H9 (cell line): Measurements from ENCODE around the gene PIK3C3. TPM values are rescaled to one million over a fixed set of nuclear protein-coding genes. Genes with fewer than 3 reads are reported as not detected.

Experiments used
- DNase-seq: peaks from one replicate; pipeline ENCODE4 v3.0.0-alpha.2; 2017
- H2AFZ ChIP-seq: one replicate; pipeline ENCODE4 v1.6.1; 2013; ENCODE audit warnings: mild to moderate bottlenecking, low read length, control low read depth, moderate library complexity
- H2AK5ac ChIP-seq: 2 replicates; pipeline ENCODE4 v1.6.1; 2013; ENCODE audit warnings: low read length, control low read depth, mixed read lengths; ENCODE audit not compliant: insufficient read length
- H2BK120ac ChIP-seq: one replicate; pipeline ENCODE4 v1.6.1; 2013; ENCODE audit warnings: low read depth, mild to moderate bottlenecking, low read length, control low read depth, inconsistent platforms; ENCODE audit not compliant: poor library complexity, severe bottlenecking
- H2BK12ac ChIP-seq: 2 replicates; pipeline ENCODE4 v1.6.1; 2013; ENCODE audit warnings: low read length, control low read depth, mixed read lengths, low read depth; ENCODE audit not compliant: insufficient read length
- H2BK15ac ChIP-seq: 2 replicates; pipeline ENCODE4 v1.6.1; 2013; ENCODE audit warnings: low read depth, low read length, control low read depth
- H2BK20ac ChIP-seq: one replicate; pipeline ENCODE4 v1.6.1; 2013; ENCODE audit warnings: low read depth, mild to moderate bottlenecking, low read length, control low read depth, inconsistent platforms; ENCODE audit not compliant: poor library complexity, severe bottlenecking
- H2BK5ac ChIP-seq: 2 replicates; pipeline ENCODE4 v1.6.1; 2013; ENCODE audit warnings: low read length, control low read depth, mixed read lengths; ENCODE audit not compliant: insufficient read length
- H3K14ac ChIP-seq: 2 replicates; pipeline ENCODE4 v1.6.1; 2013; ENCODE audit warnings: low read length, control low read depth; ENCODE audit not compliant: insufficient read depth
- H3K18ac ChIP-seq: 2 replicates; pipeline ENCODE4 v1.6.1; 2013; ENCODE audit warnings: low read depth, mild to moderate bottlenecking, mixed read lengths, low read length, control low read depth; ENCODE audit not compliant: insufficient read length
- H3K23ac ChIP-seq: 2 replicates; pipeline ENCODE4 v1.6.1; 2013; ENCODE audit warnings: low read length, control low read depth, mixed read lengths, low read depth; ENCODE audit not compliant: insufficient read length
- H3K23me2 ChIP-seq: 2 replicates; pipeline ENCODE4 v1.6.1; 2013; ENCODE audit warnings: low read depth, mild to moderate bottlenecking, mixed read lengths, low read length, control low read depth; ENCODE audit not compliant: insufficient read length, poor library complexity, severe bottlenecking
- H3K27ac ChIP-seq: 2 replicates; pipeline ENCODE4 v1.5.1; 2013; ENCODE audit warnings: low read length, control low read depth, mixed read lengths, low read depth; ENCODE audit not compliant: insufficient read length
- H3K27me3 ChIP-seq: 2 replicates; pipeline ENCODE4 v1.6.1; 2013; ENCODE audit warnings: low read length, control low read depth, inconsistent platforms; ENCODE audit not compliant: insufficient read depth
- H3K4ac ChIP-seq: 2 replicates; pipeline ENCODE4 v1.6.1; 2013; ENCODE audit warnings: low read depth, mild to moderate bottlenecking, control low read depth, inconsistent platforms, low read length, moderate library complexity
- H3K4me1 ChIP-seq: 2 replicates; pipeline ENCODE4 v1.6.1; 2013; ENCODE audit warnings: low read length, control low read depth, inconsistent platforms; ENCODE audit not compliant: insufficient read depth
- H3K4me2 ChIP-seq: 2 replicates; pipeline ENCODE4 v1.6.1; 2013; ENCODE audit warnings: low read length, control low read depth, mixed read lengths; ENCODE audit not compliant: insufficient read length, insufficient read depth
- H3K56ac ChIP-seq: 2 replicates; pipeline ENCODE4 v1.6.1; 2013; ENCODE audit warnings: low read depth, mild to moderate bottlenecking, mixed read lengths, low read length, control low read depth; ENCODE audit not compliant: insufficient read length
- H3K79me1 ChIP-seq: 2 replicates; pipeline ENCODE4 v1.6.1; 2013; ENCODE audit warnings: low read depth, mild to moderate bottlenecking, moderate library complexity, low read length, control low read depth, inconsistent platforms; ENCODE audit not compliant: insufficient read depth, poor library complexity, severe bottlenecking
- H3K79me2 ChIP-seq: 2 replicates; pipeline ENCODE4 v1.6.1; 2013; ENCODE audit warnings: low read length, control low read depth, inconsistent platforms; ENCODE audit not compliant: insufficient read depth
- H3K9ac ChIP-seq: 2 replicates; pipeline ENCODE4 v1.6.1; 2013; ENCODE audit warnings: low read length, control low read depth, mixed read lengths; ENCODE audit not compliant: insufficient read length; ENCODE audit errors: extremely low read depth
- H3K9me3 ChIP-seq: one replicate; pipeline ENCODE4 v1.6.1; 2013; ENCODE audit warnings: low read depth, low read length, inconsistent platforms; ENCODE audit not compliant: control insufficient read depth
- H3T11ph ChIP-seq: one replicate; pipeline ENCODE4 v1.6.1; 2013; ENCODE audit warnings: mild to moderate bottlenecking, low read length, control low read depth, inconsistent platforms
- H4K20me1 ChIP-seq: one replicate; pipeline ENCODE4 v1.6.1; 2013; ENCODE audit not compliant: control insufficient read depth, insufficient read length, insufficient read depth
- H4K5ac ChIP-seq: 2 replicates; pipeline ENCODE4 v1.6.1; 2013; ENCODE audit warnings: low read depth, mild to moderate bottlenecking, mixed read lengths, low read length, control low read depth; ENCODE audit not compliant: insufficient read length
- H4K8ac ChIP-seq: replicated peaks from 2 replicates; pipeline ENCODE4 v1.6.1; 2013; ENCODE audit warnings: low read length, control low read depth, mixed read lengths, low read depth; ENCODE audit not compliant: insufficient read length
- H4K91ac ChIP-seq: 2 replicates; pipeline ENCODE4 v1.6.1; 2013; ENCODE audit warnings: low read depth, mild to moderate bottlenecking, moderate library complexity, mixed read lengths, low read length, control low read depth; ENCODE audit not compliant: insufficient read length
- H3K27ac Mint-ChIP-seq, 3 experiments: 2 replicates in 2 of 3; 3 replicates in 1 of 3; pipeline ENCODE4 v1.8.0; 2020 to 2021; ENCODE audit warnings: mixed read lengths in 3 of 3, mild to moderate bottlenecking in 1 of 3, moderate library complexity in 1 of 3
- H3K27me3 Mint-ChIP-seq: 2 replicates; pipeline ENCODE4 v1.8.0; 2021; ENCODE audit warnings: low read depth, mild to moderate bottlenecking, moderate library complexity, mixed read lengths
- H3K36me3 Mint-ChIP-seq, 3 experiments: 2 replicates in 2 of 3; 3 replicates in 1 of 3; pipeline ENCODE4 v1.8.0; 2020 to 2021; ENCODE audit warnings: low read depth in 3 of 3, mixed read lengths in 3 of 3; ENCODE audit not compliant: insufficient read depth in 1 of 3
- H3K4me1 Mint-ChIP-seq, 2 experiments: 2 replicates each; pipeline ENCODE4 v1.8.0; 2020; ENCODE audit warnings: mixed read lengths in 2 of 2
- H3K4me3 Mint-ChIP-seq, 2 experiments: 2 replicates in 1 of 2; 3 replicates in 1 of 2; pipeline ENCODE4 v1.8.0; 2020 to 2021; ENCODE audit warnings: mild to moderate bottlenecking in 2 of 2, mixed read lengths in 2 of 2, moderate library complexity in 1 of 2
- H3K9me3 Mint-ChIP-seq, 2 experiments: 2 replicates in 1 of 2; 3 replicates in 1 of 2; pipeline ENCODE4 v1.8.0; 2020; ENCODE audit warnings: mild to moderate bottlenecking in 2 of 2, mixed read lengths in 2 of 2, moderate library complexity in 1 of 2
- CTCF ChIP-seq: fragments of 200-600 bp; sonication (generic); conservative IDR thresholded peaks from 3 replicates; pipeline ENCODE4 v1.8.0; 2021; ENCODE audit warnings: antibody characterized with exemption, mild to moderate bottlenecking
- WGBS: extraction: QIAGEN DNeasy Blood & Tissue Kit; methylation state at CpG from one replicate; pipeline ENCODE4 v1.1.7; 2013; ENCODE audit warnings: missing lambda C conversion rate, low lambda C conversion rate, mixed read lengths; ENCODE audit not compliant: insufficient read length; ENCODE audit errors: extremely low coverage; 5-methylcytosine and 5-hydroxymethylcytosine counted together
- total RNA-seq: library from RNA; stranded (reverse); gene quantifications from 2 replicates; pipeline ENCODE4 v1.2.1, GENCODE V29; 2021

The PIK3C3 gene
- total RNA-seq, 1 experiment from 2014 or later, result 48.8 TPM

- H2AK5ac ChIP-seq, result no peak overlapping the region
- no peak overlapping the region for H3K27ac Mint-ChIP-seq
- no peak overlapping the region for H3K56ac ChIP-seq
- no peak overlapping the region for H4K8ac ChIP-seq
- H2BK12ac ChIP-seq, result no peak overlapping the region
- no peaks in the 10 kb centered on the region for H3K27me3 Mint-ChIP-seq
- H3K79me2 ChIP-seq, result no peaks in the 10 kb centered on the region
- no peak for TF ChIP-seq CTCF
- no peak overlapping the region for H3K9ac ChIP-seq
- no peak overlapping the region for H2BK120ac ChIP-seq
- DNase-seq, result no peak
- peaks cover 5 to 8% (median 7%) of the 10 kb centered on the region in 3 experiments for H3K36me3 Mint-ChIP-seq
- H3K4me2 ChIP-seq, result no peak overlapping the region
- no peak overlapping the region for H2BK20ac ChIP-seq
- no peaks in the 10 kb centered on the region for H3K9me3 ChIP-seq
- no peak overlapping the region for H2AFZ ChIP-seq
- no peaks in the 10 kb centered on the region for H3K27me3 ChIP-seq
- no CpG with 5 or more reads among the region's 4 CpGs for WGBS
- H3K79me1 ChIP-seq, result no peaks in the 10 kb centered on the region
- no peak overlapping the region for H2BK15ac ChIP-seq
- H3K23ac ChIP-seq, result no peak overlapping the region
- H3K18ac ChIP-seq, result no peak overlapping the region
- no peak overlapping the region for H3T11ph ChIP-seq
- H2BK5ac ChIP-seq, result no peak overlapping the region
- H3K9me3 Mint-ChIP-seq, result peaks cover 0 to 3% of the 10 kb centered on the region in 2 experiments; a peak in 1 of 5 replicates
- no peak overlapping the region for H3K27ac ChIP-seq
- no peak overlapping the region for H4K5ac ChIP-seq
- no peaks in the 10 kb centered on the region for H3K23me2 ChIP-seq
- no peak overlapping the region for H3K4me3 Mint-ChIP-seq
- H4K20me1 ChIP-seq, result no peaks in the 10 kb centered on the region
- H3K14ac ChIP-seq, result no peak overlapping the region
- H4K91ac ChIP-seq, result no peak overlapping the region
- H3K4me1 Mint-ChIP-seq, result no peaks in the 10 kb centered on the region
- no peak overlapping the region for H3K4ac ChIP-seq
- no peaks in the 10 kb centered on the region for H3K4me1 ChIP-seq
Measured at GRCh38 chr18:42082415-42083234, 127.6 kb downstream of the PIK3C3 start.
